ENCODE results near the gene COTL1. TPM values are rescaled to one million over a fixed set of nuclear protein-coding genes. Genes with fewer than 3 reads are reported as not detected.

The COTL1 gene
- total and polyA plus RNA-seq, 4 donors: 12.0 to 59.5 (median 23.0) TPM

- no peak for DNase-seq (ENCODE audit: low spot score)
- Histone ChIP-seq H3K4me1 (ENCODE audit: control insufficient read depth in 4 of 4, insufficient read depth in 4 of 4, low read length in 3 of 4) (peaks cover 0 to 4% (median 0%) of the 10 kb centered on the region in 4 donors), H3K9me3 (ENCODE audit: control insufficient read depth in 4 of 4, low read length in 3 of 4) (no peaks in the 10 kb centered on the region), H3K4me3 (ENCODE audit: low read depth in 1 of 3, low read length in 3 of 3) (no peak overlapping the region), H3K9ac (ENCODE audit: low read depth in 1 of 2, low read length in 2 of 2) (no peak overlapping the region), H3K27me3 (ENCODE audit: control insufficient read depth in 4 of 4, insufficient read depth in 4 of 4, low read length in 3 of 4) (no peaks in the 10 kb centered on the region), H3K36me3 (ENCODE audit: control insufficient read depth in 4 of 4, insufficient read depth in 3 of 4, low read depth in 1 of 4, low read length in 3 of 4) (no peaks in the 10 kb centered on the region), H3K27ac (ENCODE audit: low read depth in 1 of 2, low read length in 2 of 2) (no peak overlapping the region)
- WGBS: 47% methylated on average over 7 of the region's 7 CpGs
- TF ChIP-seq EGR1 (IDR thresholded peaks at IDR 0.05; ENCODE audit: low read depth in 2 of 2) (no peak), HNF4G (IDR thresholded peaks at IDR 0.05) (no peak), TAF1 (conservative IDR thresholded peaks at IDR 0.05) (no peak), FOXA1 (IDR thresholded peaks at IDR 0.05) (no peak), RXRA (IDR thresholded peaks at IDR 0.05) (no peak), SP1 (IDR thresholded peaks at IDR 0.05) (no peak), HNF4A (conservative IDR thresholded peaks at IDR 0.05) (no peak), YY1 (IDR thresholded peaks at IDR 0.05) (no peak), MAX (IDR thresholded peaks at IDR 0.05) (no peak), REST (IDR thresholded peaks at IDR 0.05) (no peak), NR2F2 (IDR thresholded peaks at IDR 0.05) (no peak), ZBTB33 (IDR thresholded peaks at IDR 0.05) (no peak), ATF3 (IDR thresholded peaks at IDR 0.05) (no peak), FOXA2 (IDR thresholded peaks at IDR 0.05) (no peak)
These were observed 75.7 kb downstream of the COTL1 start for GRCh38 chr16:84541999-84542817.

GRCh38 chr16:84540194-84540593 lies 77.7 kb downstream of the COTL1 start:
- H3K9ac ChIP-seq (ENCODE audit: low read depth in 1 of 2, low read length in 2 of 2): no peak overlapping the region
- no peaks in the 10 kb centered on the region for H3K27me3 ChIP-seq (ENCODE audit: control insufficient read depth in 4 of 4, insufficient read depth in 4 of 4, low read length in 3 of 4)
- H3K27ac ChIP-seq (ENCODE audit: low read depth in 1 of 2, low read length in 2 of 2): no peak overlapping the region
- H3K9me3 ChIP-seq (ENCODE audit: control insufficient read depth in 4 of 4, low read length in 3 of 4): no peaks in the 10 kb centered on the region
- 95% methylated on average over 4 of the region's 4 CpGs for WGBS
- H3K36me3 ChIP-seq (ENCODE audit: control insufficient read depth in 4 of 4, insufficient read depth in 3 of 4, low read depth in 1 of 4, low read length in 3 of 4): no peaks in the 10 kb centered on the region
- no peak overlapping the region for H3K4me3 ChIP-seq (ENCODE audit: low read depth in 1 of 3, low read length in 3 of 3)
- DNase-seq (ENCODE audit: low spot score): no peak
- no peak for TF ChIP-seq NR2F2 (IDR thresholded peaks at IDR 0.05)
- TF ChIP-seq FOXA2 (IDR thresholded peaks at IDR 0.05): no peak
- TF ChIP-seq YY1 (IDR thresholded peaks at IDR 0.05): no peak
- no peak for TF ChIP-seq MAX (IDR thresholded peaks at IDR 0.05)
- TF ChIP-seq REST (IDR thresholded peaks at IDR 0.05): no peak
- peaks cover 0 to 4% (median 0%) of the 10 kb centered on the region in 4 donors for H3K4me1 ChIP-seq (ENCODE audit: control insufficient read depth in 4 of 4, insufficient read depth in 4 of 4, low read length in 3 of 4)

All from liver (tissue), 9 donors.